Fibroblast of skin of right biceps (primary cell): ENCODE data around the gene IMPG2.
"Not testable (repeated sequence)": the region's sequence is repeated elsewhere in the genome, so short reads cannot be mapped to it uniquely, and the experiment has no call there.

Source experiments
- DNase-seq: peaks from one replicate; pipeline ENCODE4 v3.0.0-alpha.2; 2013

Gene IMPG2

DNA sequence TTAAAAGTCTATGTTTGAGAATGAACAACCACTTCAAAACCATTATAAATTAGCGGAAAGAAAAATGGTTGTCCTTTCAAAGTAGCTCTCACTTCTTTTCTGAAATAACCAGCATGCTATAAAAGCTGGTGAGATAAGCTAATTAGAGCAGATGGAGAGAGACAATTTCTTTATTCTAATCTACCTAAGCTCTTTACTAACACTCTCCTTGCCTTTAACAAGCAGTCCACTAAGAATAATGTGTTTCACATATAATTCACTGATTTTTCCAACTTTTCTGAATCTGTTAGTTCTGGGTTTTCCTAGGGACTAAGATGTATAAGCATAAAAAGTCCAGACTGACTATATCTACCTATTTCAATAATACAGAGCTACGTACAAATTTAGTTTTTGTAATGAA lies at the start of gene IMPG2:
Gene IMPG2 (minus strand): TSS at position 101 of the 400 bp plus-strand sequence. CDS start 203 bp downstream, outside the sequence.
- DNase-seq, result no peak

GRCh38 chr3:101362406-101362805 lies 42.0 kb upstream of the IMPG2 start:
- no peak for DNase-seq

DNA sequence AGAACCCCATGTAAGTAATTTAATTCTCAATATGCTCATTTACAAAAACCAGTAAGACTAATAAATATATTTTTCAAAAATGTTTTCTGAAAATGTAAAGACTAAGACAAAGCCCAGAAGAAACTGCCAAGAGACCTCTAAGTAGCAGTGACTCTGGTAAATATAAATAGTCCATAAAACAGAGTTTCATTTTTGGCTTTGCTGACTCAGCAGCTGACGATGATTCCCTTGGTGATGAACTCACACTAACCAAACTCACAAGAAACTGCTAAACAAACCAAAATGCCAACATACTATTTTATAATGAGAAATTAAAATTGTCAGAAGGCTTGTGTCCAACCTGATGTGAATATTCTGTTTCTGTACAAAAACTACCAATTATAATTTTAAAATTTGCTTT lies 31.5 kb upstream of the IMPG2 start:
- no peak for DNase-seq

DNA sequence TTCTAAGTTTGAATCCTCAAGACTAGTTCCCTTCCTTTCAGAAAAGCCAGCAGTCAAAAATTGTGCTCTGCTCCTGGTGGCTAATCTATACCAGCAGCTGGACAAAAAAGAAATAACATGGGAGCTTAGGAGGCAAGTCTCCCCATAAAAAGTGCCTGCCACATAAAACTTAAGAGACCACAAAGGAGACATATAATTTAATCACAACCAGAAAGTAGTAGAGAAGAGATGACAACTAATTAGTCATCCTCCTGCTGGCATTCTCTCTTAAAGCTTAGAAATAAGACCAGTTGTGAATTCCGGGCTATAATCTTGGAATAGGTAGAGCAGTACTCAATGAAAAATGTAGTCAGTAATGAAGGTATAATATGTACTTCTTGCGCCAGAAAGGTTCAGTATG lies 20.2 kb upstream of the IMPG2 start:
- DNase-seq, result peak; percentile 21

GRCh38 chr3:101333883-101334282 lies 13.5 kb upstream of the IMPG2 start:
- DNase-seq, result no peak

DNA sequence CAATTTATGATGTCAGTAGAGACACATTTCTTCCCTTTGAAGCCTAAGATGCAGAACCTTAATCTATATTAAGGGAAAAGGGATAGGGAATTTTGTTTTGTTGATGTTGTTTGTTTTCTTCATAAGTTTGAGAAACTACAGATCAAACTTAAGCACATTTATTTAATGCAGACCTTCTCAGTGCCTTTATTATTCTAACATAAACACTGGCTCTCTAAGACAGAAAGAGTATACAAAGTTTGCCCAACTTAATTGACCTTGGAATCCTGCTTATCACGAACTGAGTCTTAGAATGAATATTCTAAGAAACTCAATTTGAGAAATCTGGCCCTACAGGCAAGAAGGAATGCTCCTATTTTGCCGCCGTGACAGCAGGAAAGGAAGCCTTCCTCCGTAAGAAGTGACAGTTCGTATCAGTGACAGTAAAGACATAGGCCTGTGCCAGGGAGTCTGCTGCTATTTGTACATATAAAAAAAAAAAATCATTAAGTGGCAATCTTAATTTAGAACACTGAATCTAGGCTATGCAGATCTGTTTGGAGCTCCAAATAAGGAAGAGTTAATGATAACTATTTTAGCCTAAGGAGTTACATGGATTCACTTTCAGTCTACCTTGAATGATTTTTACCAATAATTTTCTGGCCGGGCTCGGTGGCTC lies 8.8 kb upstream of the IMPG2 start:
- no peak for DNase-seq

- no peak for DNase-seq
These were observed 5.2 kb upstream of the IMPG2 start for GRCh38 chr3:101325393-101326134.

DNA sequence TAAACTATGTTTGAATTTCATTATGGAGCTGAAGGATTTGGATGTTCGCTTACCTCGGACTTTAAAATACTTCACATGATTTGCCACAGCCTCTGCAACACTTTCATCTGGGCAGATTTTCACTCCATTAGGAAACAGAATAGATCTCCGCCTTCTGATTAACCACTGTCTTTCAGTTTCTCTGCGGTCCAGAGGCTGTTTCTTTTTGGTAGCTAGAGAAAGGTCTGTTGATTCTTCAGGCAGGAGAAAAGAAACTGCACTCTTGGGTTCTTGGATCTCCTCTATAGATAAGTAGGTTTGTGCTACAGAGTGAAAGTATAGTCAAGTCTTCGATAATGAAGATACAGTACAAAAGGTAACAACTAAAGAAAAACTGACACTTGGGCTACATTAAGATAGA lies 844 bp downstream of the IMPG2 start:
- DNase-seq, result no peak

- DNase-seq, result no peak
These were observed 7.8 kb downstream of the IMPG2 start for GRCh38 chr3:101312545-101312944.

DNA sequence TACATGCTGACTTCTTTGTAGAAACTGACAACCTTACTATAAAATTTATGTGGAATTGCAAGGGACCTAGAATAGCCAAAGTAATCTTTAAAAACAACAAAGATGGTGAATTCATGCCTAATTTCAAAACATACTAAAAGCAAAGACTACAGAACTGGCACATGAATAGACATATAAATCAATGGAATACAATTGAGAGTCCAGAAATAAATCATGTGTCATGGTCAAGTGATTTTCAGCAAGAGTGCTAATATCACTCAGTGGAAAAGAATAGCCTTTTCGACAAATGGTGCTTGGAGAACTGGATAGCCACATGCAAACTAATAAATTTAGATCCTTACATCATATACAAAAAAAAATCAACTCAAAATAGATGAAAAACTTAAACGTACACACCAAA lies 8.7 kb downstream of the IMPG2 start:
- no peak for DNase-seq

DNA sequence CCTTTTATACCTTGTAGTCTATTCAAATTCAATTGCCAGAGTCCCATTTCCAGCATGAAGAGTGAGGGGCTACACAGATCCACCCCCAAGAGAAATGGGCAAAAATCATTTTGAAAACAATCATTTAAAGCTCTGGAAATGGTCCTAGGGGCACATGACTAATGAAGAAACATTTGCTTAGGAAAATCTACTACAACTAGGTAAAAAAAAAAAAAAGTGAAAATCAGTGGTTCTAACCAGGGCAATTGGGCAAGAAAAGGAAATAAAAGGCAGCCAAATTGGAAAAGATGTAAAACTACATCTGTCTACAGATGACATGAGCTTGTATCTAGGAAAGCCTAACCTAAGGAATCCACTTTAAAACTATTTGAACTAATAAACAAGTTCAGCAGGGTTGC lies 9.4 kb downstream of the IMPG2 start:
- DNase-seq, result no peak

DNA sequence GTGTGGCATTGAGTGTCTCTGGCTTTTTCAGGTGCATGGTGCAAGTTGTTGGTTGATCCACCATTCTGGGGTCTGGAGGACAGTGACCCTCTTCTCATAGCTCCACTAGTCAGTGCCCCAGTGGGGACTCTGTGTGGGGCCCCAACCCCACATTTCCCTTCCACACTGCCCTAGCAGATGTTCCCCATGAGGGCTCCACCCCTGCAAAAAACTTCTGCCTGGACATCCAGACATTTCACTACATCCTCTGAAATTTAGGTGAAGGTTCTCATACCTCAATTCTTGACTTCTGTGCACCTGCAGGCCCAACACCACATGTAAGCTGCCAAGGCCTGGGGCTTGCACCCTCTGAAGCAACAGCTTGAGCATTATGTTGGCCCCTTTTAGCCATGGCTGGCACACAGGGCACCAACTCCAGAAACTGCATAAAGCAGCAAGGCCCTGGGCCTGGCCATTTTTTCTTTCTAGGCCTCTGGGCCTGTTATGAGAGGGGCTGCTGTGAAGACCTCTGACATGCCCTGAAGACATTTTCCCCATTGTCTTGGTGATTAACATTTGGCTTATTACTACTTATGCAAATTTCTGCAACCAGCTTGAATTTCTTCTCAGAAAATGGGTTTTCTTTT lies 12.1 kb downstream of the IMPG2 start:
- DNase-seq, result not testable (repeated sequence)

DNA sequence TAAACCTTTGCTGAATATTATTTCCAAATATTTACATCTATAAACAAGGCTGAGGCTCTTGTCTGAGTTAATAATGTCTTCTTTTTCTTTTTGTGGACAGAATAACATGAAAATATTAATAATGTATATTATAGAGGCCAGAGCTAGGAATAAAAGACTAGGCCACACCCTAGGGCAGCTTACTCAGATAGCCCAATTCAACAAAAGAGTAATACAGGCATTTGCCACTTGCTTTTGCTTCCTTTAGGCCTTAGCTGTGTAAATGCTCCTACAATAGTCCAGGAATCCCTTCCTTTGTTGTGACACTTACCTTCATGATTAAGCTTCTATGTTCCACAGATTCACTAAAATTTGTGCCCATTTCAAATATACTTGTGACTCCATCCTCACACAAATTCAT lies 16.5 kb downstream of the IMPG2 start:
- DNase-seq, result no peak

- peak; percentile 10 for DNase-seq
These were observed 17.2 kb downstream of the IMPG2 start for GRCh38 chr3:101303089-101303731.

GRCh38 chr3:101300073-101300472 lies 20.3 kb downstream of the IMPG2 start:
- no peak for DNase-seq

DNA sequence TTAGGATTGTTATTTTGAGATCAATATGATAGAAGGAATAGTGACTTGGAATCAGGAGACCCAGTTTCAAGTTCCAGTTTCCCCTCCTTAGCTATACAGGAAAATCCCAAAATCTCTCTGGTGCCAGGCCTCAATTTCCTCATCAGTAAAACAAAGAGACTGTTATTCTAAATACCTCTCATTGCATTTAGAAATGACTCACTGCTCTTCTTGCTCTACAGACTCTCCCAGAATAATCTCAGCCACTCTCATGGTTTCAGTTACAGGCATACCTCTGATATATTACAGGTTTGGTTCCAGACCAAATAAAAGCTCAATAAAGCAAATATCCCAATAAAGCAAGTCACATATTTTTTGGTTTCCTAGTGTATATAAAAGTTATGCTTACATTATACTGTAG lies 28.3 kb downstream of the IMPG2 start:
- DNase-seq, result peak; percentile 39

DNA sequence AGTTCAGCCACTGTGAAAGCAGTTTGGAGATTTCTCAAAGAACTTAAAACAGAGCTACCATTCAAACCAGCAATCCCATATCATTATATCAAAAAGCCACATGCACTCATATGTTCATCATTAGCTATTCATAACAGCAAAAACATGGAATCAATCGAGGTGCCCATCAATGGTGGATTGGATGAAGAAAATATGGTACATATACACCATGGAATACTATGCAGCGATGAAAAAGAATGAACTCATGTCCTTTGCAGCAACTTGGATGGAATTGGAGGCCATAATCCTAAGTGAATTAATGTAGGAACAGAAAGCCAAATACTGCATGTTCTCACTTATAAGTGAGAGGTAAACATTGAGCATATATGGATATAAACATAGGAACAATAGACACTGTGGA lies 32.1 kb downstream of the IMPG2 start:
- no peak for DNase-seq

DNA sequence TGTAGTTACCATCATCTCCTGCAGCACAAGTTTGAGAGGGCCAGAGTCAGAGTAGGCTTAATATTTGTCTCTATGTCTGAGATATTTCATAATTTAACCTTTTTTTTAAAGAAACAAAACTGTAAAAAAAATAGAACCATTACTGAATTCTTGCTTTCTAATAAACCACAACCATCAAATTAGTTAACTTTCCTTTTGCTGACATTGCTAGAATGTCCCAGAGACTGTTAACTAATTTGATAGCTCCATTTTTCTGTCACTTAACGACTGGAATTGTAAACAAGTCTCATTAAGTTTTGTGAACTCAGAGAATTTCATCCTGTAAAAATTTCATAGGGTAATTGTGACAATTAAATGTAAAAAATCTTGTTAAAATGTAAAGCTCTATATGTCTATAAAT lies 35.6 kb downstream of the IMPG2 start:
- DNase-seq, result no peak

DNA sequence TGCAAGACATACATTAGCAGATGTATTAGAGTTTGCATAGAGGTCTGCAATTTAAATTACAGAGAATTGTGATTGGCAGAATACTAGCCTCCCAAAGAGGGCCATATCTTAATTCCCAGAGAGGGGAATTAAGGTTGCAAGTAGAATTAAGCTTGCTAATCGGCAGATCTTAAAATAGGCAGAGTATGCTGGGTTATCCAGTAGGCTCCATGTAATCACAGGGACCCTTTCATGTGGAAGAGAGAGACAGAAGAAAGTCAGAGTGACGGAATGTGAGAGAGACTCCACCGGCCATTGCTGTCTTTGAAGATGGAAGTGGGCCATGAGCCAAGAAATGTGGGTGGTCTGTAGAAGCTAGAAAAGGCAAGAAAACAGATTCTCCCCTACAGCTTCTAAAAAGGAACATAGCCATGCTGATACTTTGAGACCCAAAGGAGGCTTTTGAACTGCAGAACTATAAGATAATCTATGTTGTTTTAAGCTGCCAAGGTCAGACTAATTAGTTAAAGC lies 38.8 kb downstream of the IMPG2 start:
- peak; percentile 42 for DNase-seq

- DNase-seq, result peak; percentile 7
These were observed 40.5 kb downstream of the IMPG2 start for GRCh38 chr3:101279765-101280385.

- peak; percentile 11 for DNase-seq
These were observed 41.2 kb downstream of the IMPG2 start for GRCh38 chr3:101279162-101279561.

- DNase-seq, result no peak
These were observed 41.6 kb downstream of the IMPG2 start for GRCh38 chr3:101278727-101279126.

GRCh38 chr3:101273608-101274007 lies 46.8 kb downstream of the IMPG2 start:
- DNase-seq, result no peak
